WERI-Rb-1 (cell line): ENCODE data around the gene RALY.
A peak's percentile ranks its signal among the peaks of the same experiment; 100 is the strongest.

Source experiments
- DNase-seq: peaks from one replicate; pipeline ENCODE4 v3.0.0-alpha.2; 2020
- H3K27ac ChIP-seq: fragments of 250-450 bp; sonication (Bioruptor Pico); 2 replicates; pipeline ENCODE4 v1.5.1; 2020; ENCODE audit warnings: mild to moderate bottlenecking, moderate library complexity
- H3K27me3 ChIP-seq: fragments of 250-450 bp; sonication (Bioruptor Pico); 2 replicates; pipeline ENCODE4 v1.5.1; 2021; ENCODE audit warnings: mild to moderate bottlenecking, low read depth, moderate library complexity; ENCODE audit not compliant: insufficient read depth, severe bottlenecking
- H3K36me3 ChIP-seq: fragments of 250-450 bp; sonication (Bioruptor Pico); 2 replicates; pipeline ENCODE4 v1.5.1; 2020; ENCODE audit warnings: mild to moderate bottlenecking, moderate library complexity
- H3K4me3 ChIP-seq: 2 replicates; pipeline ENCODE4 v1.5.1; 2011; ENCODE audit warnings: low read depth, mild to moderate bottlenecking, control low read depth, low read length
- H3K9me3 ChIP-seq: fragments of 250-450 bp; sonication (Bioruptor Pico); 2 replicates; pipeline ENCODE4 v1.5.1; 2021; ENCODE audit warnings: mild to moderate bottlenecking, moderate library complexity; ENCODE audit not compliant: severe bottlenecking
- CTCF ChIP-seq: IDR thresholded peaks from 2 replicates; pipeline ENCODE4 v1.5.1; 2011; ENCODE audit warnings: low read depth, mild to moderate bottlenecking, control low read depth, inconsistent platforms, low read length

The RALY gene

GRCh38 chr20:33951171-33951570 lies 42.5 kb upstream of the RALY start:
- Histone ChIP-seq H3K27me3 (no peaks in the 10 kb centered on the region), H3K27ac (no peak overlapping the region), H3K36me3 (no peaks in the 10 kb centered on the region), H3K4me3 (no peak overlapping the region), H3K9me3 (peaks cover 2% of the 10 kb centered on the region)
- no peak for DNase-seq
- no peak for TF ChIP-seq CTCF

- H3K27ac ChIP-seq, result no peak overlapping the region
- no peak for DNase-seq
- TF ChIP-seq CTCF, result no peak
- no peaks in the 10 kb centered on the region for H3K27me3 ChIP-seq
- no peaks in the 10 kb centered on the region for H3K36me3 ChIP-seq
- H3K4me3 ChIP-seq, result no peak overlapping the region
- no peaks in the 10 kb centered on the region for H3K9me3 ChIP-seq
Measured at GRCh38 chr20:33954504-33954903, 39.2 kb upstream of the RALY start.

- no peak overlapping the region for H3K27ac ChIP-seq
- no peaks in the 10 kb centered on the region for H3K9me3 ChIP-seq
- no peaks in the 10 kb centered on the region for H3K27me3 ChIP-seq
- TF ChIP-seq CTCF, result no peak
- no peak for DNase-seq
- H3K4me3 ChIP-seq, result no peak overlapping the region
- no peaks in the 10 kb centered on the region for H3K36me3 ChIP-seq
Measured at GRCh38 chr20:33963751-33964150, 30.0 kb upstream of the RALY start.

- Histone ChIP-seq H3K9me3 (no peaks in the 10 kb centered on the region), H3K27ac (no peak overlapping the region), H3K36me3 (no peaks in the 10 kb centered on the region), H3K27me3 (no peaks in the 10 kb centered on the region), H3K4me3 (no peak overlapping the region)
- no peak for TF ChIP-seq CTCF
- DNase-seq, result peak; percentile 61
Measured at GRCh38 chr20:33964441-33964840, 29.3 kb upstream of the RALY start.

- H3K27me3 ChIP-seq, result no peaks in the 10 kb centered on the region
- H3K4me3 ChIP-seq, result no peak overlapping the region
- H3K9me3 ChIP-seq, result no peaks in the 10 kb centered on the region
- H3K27ac ChIP-seq, result no peak overlapping the region
- H3K36me3 ChIP-seq, result no peaks in the 10 kb centered on the region
- TF ChIP-seq CTCF, result no peak
- no peak for DNase-seq
Measured at GRCh38 chr20:33967126-33967525, 26.6 kb upstream of the RALY start.

GRCh38 chr20:33969563-33969962 lies 24.1 kb upstream of the RALY start:
- no peaks in the 10 kb centered on the region for H3K36me3 ChIP-seq
- no peak overlapping the region for H3K27ac ChIP-seq
- no peak overlapping the region for H3K4me3 ChIP-seq
- DNase-seq, result no peak
- no peaks in the 10 kb centered on the region for H3K9me3 ChIP-seq
- no peak for TF ChIP-seq CTCF
- no peaks in the 10 kb centered on the region for H3K27me3 ChIP-seq
